SK-N-SH (cell line): Measurements from ENCODE around the gene CRTC1. TPM values are rescaled to one million over a fixed set of nuclear protein-coding genes. Genes with fewer than 3 reads are reported as not detected.

Experiments
- CTCF ChIA-PET: fragments of 300-600, 350-600 bp; formaldehyde crosslinking; extraction: SDS; loops from one replicate; lab custom pipeline; 2021; lab: Yijun Ruan, JAX
- POLR2A ChIA-PET: fragments of 350-600 bp; sonication (Branson Sonifier 250); formaldehyde crosslinking; extraction: SDS; loops from one replicate; lab custom pipeline; 2020; ENCODE audit warnings: antibody characterized with exemption, inconsistent platforms; lab: Yijun Ruan, JAX
- DNase-seq: peaks from one replicate; pipeline ENCODE4 v3.0.0; 2012
- H2AFZ ChIP-seq: fragments of 200-600 bp; sonication (generic); 2 replicates; pipeline ENCODE4 v1.8.1; 2016; ENCODE audit warnings: antibody characterized with exemption, mild to moderate bottlenecking, low read depth
- H3F3A ChIP-seq: fragments of 200-600 bp; sonication (generic); replicated peaks from 2 replicates; pipeline ENCODE3; 2016; ENCODE audit warnings: antibody characterized with exemption, mild to moderate bottlenecking; ENCODE audit not compliant: insufficient read depth
- H3K27ac ChIP-seq, 2 experiments: fragments of 200-500 bp in 1 of 2; fragments of 200-600 bp in 1 of 2; sonication (Bioruptor generic) in 1 of 2; sonication (generic), shearing (Covaris generic) in 1 of 2; 2 replicates each; pipeline versions ENCODE4 v1.5.1 to v1.6.1; 2014 to 2016; ENCODE audit warnings: low read depth in 2 of 2, inconsistent platforms in 1 of 2, low read length in 1 of 2, mild to moderate bottlenecking in 1 of 2, mixed read lengths in 1 of 2
- H3K27me3 ChIP-seq: fragments of 200-600 bp; sonication (generic), shearing (Covaris generic); 2 replicates; pipeline ENCODE4 v1.6.1; 2016; ENCODE audit warnings: mixed run types; ENCODE audit not compliant: insufficient read depth
- H3K36me3 ChIP-seq, 2 experiments: fragments of 200-500 bp in 1 of 2; fragments of 200-600 bp in 1 of 2; sonication (Bioruptor generic) in 1 of 2; sonication (generic) in 1 of 2; replicated peaks in 1 of 2; 2 replicates each; pipeline versions ENCODE3 to v1.5.1; 2014 to 2016; ENCODE audit warnings: low read length in 1 of 2, mild to moderate bottlenecking in 1 of 2; ENCODE audit not compliant: insufficient read depth in 2 of 2, control insufficient read depth in 1 of 2
- H3K4me1 ChIP-seq, 2 experiments: fragments of 200-500 bp in 1 of 2; fragments of 200-600 bp in 1 of 2; sonication (Bioruptor generic) in 1 of 2; sonication (generic), shearing (Covaris generic) in 1 of 2; 2 replicates each; pipeline versions ENCODE4 v1.5.1 to v1.6.1; 2014 to 2016; ENCODE audit warnings: low read depth in 1 of 2, low read length in 1 of 2, mixed run types in 1 of 2; ENCODE audit not compliant: insufficient read depth in 2 of 2, control insufficient read depth in 1 of 2
- H3K4me2 ChIP-seq: fragments of 200-600 bp; sonication (generic), shearing (Covaris generic); 2 replicates; pipeline ENCODE4 v1.6.1; 2017; ENCODE audit warnings: mixed run types
- H3K4me3 ChIP-seq, 2 experiments: fragments of 200-500 bp in 1 of 2; fragments of 200-600 bp in 1 of 2; sonication (Bioruptor generic) in 1 of 2; sonication (generic), shearing (Covaris generic) in 1 of 2; 2 replicates each; pipeline versions ENCODE4 v1.5.1 to v1.8.1; 2014 to 2016; ENCODE audit warnings: low read depth in 2 of 2, inconsistent platforms in 1 of 2, low read length in 1 of 2, mild to moderate bottlenecking in 1 of 2, mixed read lengths in 1 of 2, moderate library complexity in 1 of 2
- H3K79me2 ChIP-seq: fragments of 200-600 bp; sonication (generic); 2 replicates; pipeline ENCODE4 v1.8.1; 2017; ENCODE audit warnings: mild to moderate bottlenecking; ENCODE audit not compliant: insufficient read depth
- H3K9ac ChIP-seq: fragments of 200-600 bp; sonication (generic); 2 replicates; pipeline ENCODE4 v1.6.1; 2017; ENCODE audit warnings: mixed run types
- H3K9me2 ChIP-seq: fragments of 200-600 bp; sonication (generic); 2 replicates; pipeline ENCODE4 v1.6.1; 2017; ENCODE audit warnings: mixed run types
- H3K9me3 ChIP-seq: fragments of 200-600 bp; sonication (generic); 2 replicates; pipeline ENCODE4 v1.6.1; 2017; ENCODE audit warnings: mixed run types, mild to moderate bottlenecking, moderate library complexity
- H4K20me1 ChIP-seq: fragments of 200-600 bp; sonication (generic); 2 replicates; pipeline ENCODE4 v1.6.1; 2017; ENCODE audit warnings: mild to moderate bottlenecking, mixed run types; ENCODE audit not compliant: insufficient read depth
- EP300 ChIP-seq, 2 experiments: IDR thresholded peaks; 2 replicates each; pipeline versions ENCODE4 v1.4.0 to v1.6.1; 2012; ENCODE audit warnings: borderline replicate concordance in 1 of 2, low read depth in 1 of 2, low read length in 1 of 2
- EZH2phosphoT487 ChIP-seq: fragments of 200-600 bp; sonication (generic); IDR thresholded peaks from 2 replicates; pipeline ENCODE4 v1.6.1; 2017; ENCODE audit warnings: low read depth, mixed run types, mild to moderate bottlenecking, antibody characterized with exemption, moderate library complexity, borderline replicate concordance
- FOXM1 ChIP-seq: IDR thresholded peaks from 2 replicates; pipeline ENCODE4 v1.4.0; 2012; ENCODE audit warnings: low read depth, mild to moderate bottlenecking
- SIN3A ChIP-seq: IDR thresholded peaks from 2 replicates; pipeline ENCODE4 v1.6.1; 2012; ENCODE audit warnings: low read depth, mild to moderate bottlenecking, low read length, moderate library complexity, borderline replicate concordance
- TCF12 ChIP-seq: IDR thresholded peaks from 2 replicates; pipeline ENCODE4 v1.4.0; 2012
- USF2 ChIP-seq: fragments of 150-350 bp; IDR thresholded peaks from 2 replicates; pipeline ENCODE4 v1.6.1; 2017; ENCODE audit warnings: antibody characterized with exemption, low read length, low read depth, borderline replicate concordance
- WGBS: methylation state at CpG from one replicate; pipeline ENCODE4 v1.1.6; 2017; ENCODE audit warnings: low lambda C conversion rate; 5-methylcytosine and 5-hydroxymethylcytosine counted together
- polyA plus RNA-seq, 3 experiments: library from polyadenylated mRNA; depleted of rRNA; stranded (reverse); fragments of >200 nt; gene quantifications; 2 replicates each; pipeline ENCODE4 v1.2.3, GENCODE V29; 2012
- TF ChIP-seq, protein P1 (sequence below): IDR thresholded peaks from 2 replicates; pipeline ENCODE4 v1.4.0; 2012; ENCODE audit warnings: low read depth

Gene CRTC1
- polyA plus RNA-seq, 1 of the 3 experiments (the other 2 are of a cell fraction) = 5.0 TPM

DNA sequence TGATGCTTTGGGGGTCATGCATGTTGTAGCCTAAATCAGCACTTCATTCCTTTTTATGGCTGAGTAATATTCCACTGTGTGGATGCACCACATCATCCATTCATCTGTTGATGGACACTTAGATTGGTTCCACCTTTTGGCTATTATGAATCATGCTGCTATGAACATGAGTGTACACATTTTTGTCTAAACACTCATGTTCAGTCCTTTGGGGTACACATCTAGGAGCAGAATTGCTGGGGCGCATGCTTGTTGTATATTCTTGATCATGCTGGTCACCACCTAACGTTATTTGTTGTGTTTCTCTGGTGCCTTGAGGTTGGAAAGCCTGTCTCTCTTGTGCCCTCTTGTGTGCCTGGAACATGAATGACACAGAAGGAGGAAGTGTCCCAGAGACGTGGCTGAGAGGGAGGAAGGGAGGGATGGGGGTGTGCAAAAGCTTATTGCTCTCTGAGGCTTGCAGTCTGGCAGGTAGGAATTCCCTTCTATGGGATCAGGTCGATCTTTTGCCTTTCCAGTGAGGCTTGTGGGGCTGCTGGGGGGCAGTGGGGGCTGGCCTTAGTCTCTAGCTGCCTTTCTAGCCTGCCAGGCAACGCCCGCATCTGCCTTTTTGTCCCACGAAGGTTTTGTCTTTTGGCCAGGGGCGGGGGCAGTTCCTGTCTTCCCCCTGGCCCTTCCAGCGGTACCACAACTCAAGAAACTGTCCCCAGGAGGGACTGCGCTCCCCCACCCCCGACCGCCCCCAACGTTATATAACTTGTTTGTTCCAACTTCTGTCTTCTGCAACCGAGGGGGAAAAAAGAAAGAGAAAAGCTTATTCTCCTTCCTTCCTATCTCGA is 39.1 kb upstream of the CRTC1 start:
- TF ChIP-seq EZH2phosphoT487 (no peak), TCF12 (no peak)
- WGBS = 87% methylated on average over 15 of the region's 15 CpGs
- Histone ChIP-seq H3K9me2 (no peaks in the 10 kb centered on the region), H3K9ac (no peak overlapping the region), H3K4me1 (peaks cover 0 to 6% of the 10 kb centered on the region in 2 experiments; a peak in 1 of 4 replicates), H4K20me1 (0 out of 2 replicates have a peak, but pooled peaks cover 3% of the 10 kb centered on the region), H3K4me3 (no peak overlapping the region), H3K9me3 (no peaks in the 10 kb centered on the region), H3K4me2 (no peak overlapping the region), H2AFZ (no peak overlapping the region), H3K79me2 (peaks cover 40% of the 10 kb centered on the region; the same call in 1 of the 2 replicates), H3F3A (no peaks in the 10 kb centered on the region), H3K27ac (no peak overlapping the region), H3K36me3 (no peaks in the 10 kb centered on the region), H3K27me3 (no peaks in the 10 kb centered on the region)
- ChIA-PET POLR2A (no interaction called here), CTCF (interaction anchor here (1.0 kb wide), 1 partner anchor 251 kb away, joined by 3 read pairs; no protein-coding TSS in a partner anchor)
- DNase-seq = no peak

GRCh38 chr19:18645035-18645511 is 38.4 kb upstream of the CRTC1 start:
- peaks cover 0 to 6% of the 10 kb centered on the region in 2 experiments; a peak in 1 of 4 replicates for H3K4me1 ChIP-seq
- 97% methylated on average over 10 of the region's 13 CpGs for WGBS
- no peak overlapping the region for H3K27ac ChIP-seq
- 0 out of 2 replicates have a peak, but pooled peaks cover 3% of the 10 kb centered on the region for H4K20me1 ChIP-seq
- H3K36me3 ChIP-seq = no peaks in the 10 kb centered on the region
- CTCF ChIA-PET = interaction anchor here (1.0 kb wide), 1 partner anchor 250 kb away, joined by 3 read pairs; no protein-coding TSS in a partner anchor
- H3K27me3 ChIP-seq = no peaks in the 10 kb centered on the region
- no peaks in the 10 kb centered on the region for H3K9me3 ChIP-seq
- H3K4me2 ChIP-seq = no peak overlapping the region
- no peak overlapping the region for H3K4me3 ChIP-seq
- POLR2A ChIA-PET = no interaction called here
- no peak for DNase-seq
- H3K79me2 ChIP-seq = peaks cover 33% of the 10 kb centered on the region; the same call in 1 of the 2 replicates
- no peaks in the 10 kb centered on the region for H3F3A ChIP-seq
- no peak overlapping the region for H3K9ac ChIP-seq
- no peak overlapping the region for H2AFZ ChIP-seq
- TF ChIP-seq SIN3A (no peak), FOXM1 (no peak), EP300 (IDR thresholded peaks at IDR 0.05; ENCODE audit: borderline replicate concordance in 1 of 2, low read depth in 1 of 2, low read length in 1 of 2) (no peak), USF2 (no peak)
- TF ChIP-seq, protein P1, sequence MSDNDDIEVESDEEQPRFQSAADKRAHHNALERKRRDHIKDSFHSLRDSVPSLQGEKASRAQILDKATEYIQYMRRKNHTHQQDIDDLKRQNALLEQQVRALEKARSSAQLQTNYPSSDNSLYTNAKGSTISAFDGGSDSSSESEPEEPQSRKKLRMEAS = no peak
- no peaks in the 10 kb centered on the region for H3K9me2 ChIP-seq
